ENCODE data around the gene MIS18A.

- TF ChIP-seq, protein P1, sequence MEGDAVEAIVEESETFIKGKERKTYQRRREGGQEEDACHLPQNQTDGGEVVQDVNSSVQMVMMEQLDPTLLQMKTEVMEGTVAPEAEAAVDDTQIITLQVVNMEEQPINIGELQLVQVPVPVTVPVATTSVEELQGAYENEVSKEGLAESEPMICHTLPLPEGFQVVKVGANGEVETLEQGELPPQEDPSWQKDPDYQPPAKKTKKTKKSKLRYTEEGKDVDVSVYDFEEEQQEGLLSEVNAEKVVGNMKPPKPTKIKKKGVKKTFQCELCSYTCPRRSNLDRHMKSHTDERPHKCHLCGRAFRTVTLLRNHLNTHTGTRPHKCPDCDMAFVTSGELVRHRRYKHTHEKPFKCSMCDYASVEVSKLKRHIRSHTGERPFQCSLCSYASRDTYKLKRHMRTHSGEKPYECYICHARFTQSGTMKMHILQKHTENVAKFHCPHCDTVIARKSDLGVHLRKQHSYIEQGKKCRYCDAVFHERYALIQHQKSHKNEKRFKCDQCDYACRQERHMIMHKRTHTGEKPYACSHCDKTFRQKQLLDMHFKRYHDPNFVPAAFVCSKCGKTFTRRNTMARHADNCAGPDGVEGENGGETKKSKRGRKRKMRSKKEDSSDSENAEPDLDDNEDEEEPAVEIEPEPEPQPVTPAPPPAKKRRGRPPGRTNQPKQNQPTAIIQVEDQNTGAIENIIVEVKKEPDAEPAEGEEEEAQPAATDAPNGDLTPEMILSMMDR (IDR thresholded peaks at IDR 0.05), result no peak
- TF ChIP-seq POLR2A (IDR thresholded peaks at IDR 0.05) (no peak), EP300 (IDR thresholded peaks at IDR 0.05) (no peak)
These were observed 43.3 kb upstream of the MIS18A start for GRCh38 chr21:32322103-32322502.
